Measurements from ENCODE around the gene ABCA13.

ABCA13 gene

DNA sequence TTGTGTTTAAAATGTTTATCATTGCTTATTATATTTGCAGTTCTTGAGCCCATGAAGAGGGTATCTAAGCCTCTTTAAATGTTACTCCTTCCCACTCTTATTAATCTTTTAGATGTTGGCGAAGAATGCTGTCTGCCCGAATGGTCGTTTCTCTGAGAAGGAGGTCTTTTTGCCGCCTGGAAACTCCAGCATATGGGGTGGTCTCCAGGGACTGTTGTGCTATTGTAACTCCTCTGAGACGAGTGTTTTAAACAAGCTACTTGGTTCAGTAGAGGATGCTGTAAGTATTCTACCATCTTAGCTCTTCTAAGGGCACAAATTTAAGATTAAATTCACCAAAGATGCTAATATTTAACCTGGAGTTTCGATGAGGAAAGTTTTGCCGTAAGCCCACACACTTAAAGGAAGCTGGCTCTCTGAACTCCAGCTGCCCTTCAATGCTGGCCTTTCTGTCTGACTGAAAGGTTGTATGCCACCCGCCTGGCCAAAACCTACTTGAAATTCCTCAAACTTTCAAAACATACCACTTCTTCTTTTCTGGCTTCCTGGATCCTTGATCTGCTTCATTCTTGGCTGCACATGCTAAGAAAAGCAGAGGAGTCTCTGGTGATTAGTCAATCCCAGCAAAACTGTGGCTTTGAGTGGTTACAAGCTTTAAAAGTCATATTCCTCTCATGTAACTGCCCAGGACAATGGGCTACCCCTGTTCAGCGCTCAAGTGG, 74.7 kb downstream of the ABCA13 start:
- peak; percentile 28 for DNase-seq (ENCODE audit: low read depth)

DNA sequence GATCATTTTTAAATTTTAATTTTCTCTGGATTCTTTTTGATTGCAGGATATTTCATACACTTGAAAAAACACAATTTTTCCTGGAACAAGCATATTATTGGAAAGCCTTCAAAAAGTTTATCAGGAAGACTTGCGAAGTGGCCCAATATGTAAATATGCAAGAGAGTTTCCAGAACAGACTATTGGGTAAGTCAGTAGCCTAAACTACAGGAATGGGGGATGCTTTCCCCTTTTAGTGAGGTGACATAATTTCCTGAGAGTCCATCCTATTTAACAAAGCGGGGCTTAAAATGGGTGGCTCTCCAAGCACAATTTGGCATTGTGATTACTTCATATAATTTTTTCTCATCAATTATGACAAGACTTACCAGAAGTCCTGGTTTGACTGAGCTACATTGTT, 77.9 kb downstream of the ABCA13 start:
- DNase-seq (ENCODE audit: low read depth) = no peak

DNA sequence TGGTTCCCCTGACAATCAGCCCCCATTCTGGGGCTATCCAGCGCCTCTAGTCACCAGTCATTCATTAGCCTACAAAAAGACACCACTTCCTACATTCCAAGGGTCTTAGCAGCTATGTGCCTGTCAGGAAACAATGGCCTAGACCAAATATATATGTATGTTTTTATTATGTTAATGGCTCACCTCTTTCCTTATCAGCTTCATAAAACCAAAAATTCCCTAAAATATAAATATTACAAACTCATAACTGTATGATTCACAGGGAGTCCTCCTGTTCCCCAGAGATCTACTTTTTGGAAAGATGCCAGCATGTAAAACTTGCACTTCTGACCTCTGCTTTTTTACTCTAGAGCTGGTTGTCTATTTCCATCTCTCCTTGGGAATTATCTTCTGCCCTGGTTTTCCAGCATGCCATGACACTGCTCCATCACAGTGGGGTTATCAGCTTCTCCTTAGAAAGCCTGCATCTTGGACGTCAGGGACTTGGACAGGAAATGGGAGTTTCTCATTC, 79.2 kb downstream of the ABCA13 start:
- peak; percentile 95 for DNase-seq (ENCODE audit: low read depth)

DNA sequence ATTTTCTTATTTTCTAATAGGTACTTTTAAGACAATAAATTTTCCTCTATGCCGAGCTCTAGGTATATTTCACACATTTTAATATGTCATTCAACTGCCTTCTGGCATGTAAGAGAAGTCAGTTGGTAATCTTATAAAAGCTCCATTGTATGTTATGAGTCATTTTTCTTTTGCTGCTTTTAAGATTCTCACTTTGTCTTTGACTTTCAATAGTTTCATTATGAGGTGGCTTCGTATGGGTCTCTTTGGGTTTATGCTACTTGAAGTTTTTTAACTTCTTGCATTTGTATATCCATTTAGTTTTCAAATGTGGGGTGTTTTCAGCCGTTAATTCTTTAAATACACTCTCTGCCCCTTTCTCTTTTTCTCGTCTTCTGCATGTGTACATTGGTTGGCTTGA, 80.5 kb downstream of the ABCA13 start:
- DNase-seq (ENCODE audit: low read depth) = peak; percentile 24

DNA sequence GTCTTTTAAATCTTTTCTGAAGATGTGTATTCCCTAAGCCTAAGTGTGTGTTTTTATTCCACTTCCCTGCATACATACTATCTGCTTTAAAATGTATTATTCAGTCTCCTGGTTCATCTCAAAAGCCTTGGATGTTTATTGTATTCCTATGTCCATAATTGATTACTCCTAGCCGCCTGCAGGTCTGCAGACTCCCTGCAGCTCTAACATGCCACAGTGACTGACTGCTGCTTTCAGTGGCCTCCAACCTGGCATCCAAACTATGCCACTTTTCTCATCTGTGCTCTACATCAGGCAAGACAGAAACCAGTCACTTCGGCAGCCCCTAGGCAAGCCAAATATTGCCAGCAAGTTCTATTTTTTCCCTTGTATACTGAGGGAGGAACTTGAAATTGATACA, 81.7 kb downstream of the ABCA13 start:
- no peak for DNase-seq (ENCODE audit: low read depth)

DNA sequence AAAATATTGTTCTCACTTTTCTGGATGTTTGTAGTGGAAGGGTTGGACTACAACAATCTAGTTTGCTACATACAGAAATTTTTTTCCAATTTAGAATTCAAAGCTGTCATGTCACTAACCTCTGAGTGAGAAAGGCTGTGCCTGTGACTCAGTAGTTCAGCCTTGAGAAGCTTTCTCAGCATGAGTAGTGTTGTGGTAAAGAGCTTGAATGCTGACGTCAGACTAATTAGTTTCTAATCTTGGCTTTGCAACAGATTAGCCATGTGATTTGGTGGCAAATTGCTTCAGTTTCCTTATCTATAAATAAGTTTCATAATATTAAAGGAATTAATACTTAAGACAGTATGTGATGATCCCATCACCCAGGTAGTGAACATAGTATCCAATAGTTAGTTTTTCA, 83.8 kb downstream of the ABCA13 start:
- peak; percentile 97 for DNase-seq (ENCODE audit: low read depth)

DNA sequence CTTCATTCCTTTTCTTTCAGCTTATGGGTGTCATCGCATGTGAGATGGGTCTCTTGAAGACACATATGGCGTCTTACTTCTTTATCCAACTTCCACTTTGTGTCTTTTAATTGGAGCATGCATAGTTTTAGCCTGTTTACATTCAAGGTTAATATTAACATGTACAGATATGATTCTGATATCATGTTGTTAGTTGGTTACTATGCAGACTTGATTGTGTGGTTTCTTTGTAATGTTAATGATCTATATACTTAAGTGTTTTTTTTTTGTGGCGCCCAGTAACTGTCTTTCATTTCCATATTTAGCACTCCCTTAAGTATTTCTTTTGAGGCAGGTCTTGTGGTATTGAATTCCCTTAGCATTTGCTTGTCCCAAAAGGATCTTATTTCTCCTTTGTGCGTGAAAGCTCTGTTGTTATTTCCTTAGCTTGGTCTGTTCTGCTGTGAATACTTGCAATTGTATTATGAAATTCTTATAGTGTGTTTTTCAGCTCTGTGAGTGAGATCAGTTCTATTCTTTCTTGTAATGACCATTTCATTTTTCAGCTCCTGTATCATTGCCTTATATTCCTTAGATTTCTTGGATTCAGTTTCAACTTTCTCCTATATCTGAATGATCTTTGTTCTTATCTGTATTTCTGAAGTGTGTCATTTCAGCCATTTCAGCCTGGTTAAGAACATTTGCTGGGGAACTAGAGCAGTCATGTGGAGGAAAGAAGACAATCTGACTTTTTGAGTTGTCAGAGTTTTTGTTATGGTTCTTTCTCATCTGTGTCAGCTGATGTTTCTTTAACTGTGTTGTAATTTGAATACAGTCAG, 88.4 kb downstream of the ABCA13 start:
- no peak for DNase-seq (ENCODE audit: low read depth)

DNA sequence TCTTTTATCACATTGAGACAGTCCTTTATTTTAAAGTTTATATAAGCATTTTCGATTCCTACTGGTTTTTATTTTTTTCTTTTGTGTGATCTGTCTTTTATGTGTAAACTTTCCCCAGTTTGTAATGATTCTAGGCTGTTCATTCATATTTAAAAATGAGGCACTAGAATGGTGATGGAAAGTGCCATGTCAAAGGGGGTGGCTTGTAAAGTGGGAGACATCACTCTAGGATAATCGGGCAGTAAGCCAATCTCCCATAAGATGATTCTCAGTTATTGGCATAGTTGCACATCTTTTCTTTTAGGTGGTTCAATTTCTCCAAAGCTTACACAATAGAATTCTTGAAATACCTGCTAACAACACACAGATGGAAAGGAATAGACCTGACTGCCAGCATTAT, 90.4 kb downstream of the ABCA13 start:
- DNase-seq (ENCODE audit: low read depth) = no peak

DNA sequence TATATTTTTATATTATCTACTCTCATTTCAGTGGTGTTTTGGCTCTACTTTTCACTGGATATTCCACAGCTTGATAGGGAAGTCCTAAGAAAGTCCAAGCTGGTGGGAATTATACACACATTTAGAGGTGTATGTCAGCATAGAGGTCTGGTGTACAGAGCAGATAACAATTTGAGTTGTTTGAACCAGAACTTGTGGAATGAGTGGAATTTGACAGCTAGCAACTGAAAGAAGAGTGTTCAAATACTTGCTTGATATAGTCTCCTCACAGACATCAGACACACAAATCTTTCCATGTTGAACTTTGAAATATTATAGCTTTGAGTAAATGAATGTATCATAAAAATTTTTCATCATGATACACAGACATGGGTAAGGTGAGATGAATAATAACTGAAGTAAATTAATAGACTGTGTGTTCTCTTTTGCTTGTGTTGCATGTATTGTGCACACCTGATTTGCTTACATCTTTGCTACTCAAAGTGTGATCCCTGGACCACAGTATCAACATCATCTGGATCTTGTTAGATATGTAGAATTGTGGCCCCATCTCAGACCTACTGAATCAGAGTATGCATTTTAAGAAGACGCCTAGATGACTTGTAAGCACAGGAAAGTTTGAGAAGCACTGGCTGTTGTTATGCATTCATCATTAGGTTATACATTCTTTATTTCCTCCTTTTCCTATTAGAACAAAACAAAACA, 91.5 kb downstream of the ABCA13 start:
- peak; percentile 34 for DNase-seq (ENCODE audit: low read depth)

DNA sequence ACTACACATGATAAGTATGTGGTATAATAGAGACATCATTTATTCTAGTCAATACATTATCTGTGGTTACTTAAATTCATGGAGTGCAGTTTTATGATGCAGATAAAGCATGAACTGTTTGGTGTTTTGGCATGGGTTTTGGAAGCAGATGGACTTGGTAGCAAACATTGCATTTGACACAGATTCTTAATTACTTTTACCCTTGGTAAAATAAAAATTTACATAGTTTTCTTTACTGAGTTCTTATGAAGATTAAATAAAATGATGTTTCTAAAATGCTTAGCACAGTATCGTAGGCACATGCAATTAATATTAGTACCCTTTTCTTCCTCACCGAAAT, 92.0 kb downstream of the ABCA13 start:
- no peak for DNase-seq (ENCODE audit: low read depth)

DNA sequence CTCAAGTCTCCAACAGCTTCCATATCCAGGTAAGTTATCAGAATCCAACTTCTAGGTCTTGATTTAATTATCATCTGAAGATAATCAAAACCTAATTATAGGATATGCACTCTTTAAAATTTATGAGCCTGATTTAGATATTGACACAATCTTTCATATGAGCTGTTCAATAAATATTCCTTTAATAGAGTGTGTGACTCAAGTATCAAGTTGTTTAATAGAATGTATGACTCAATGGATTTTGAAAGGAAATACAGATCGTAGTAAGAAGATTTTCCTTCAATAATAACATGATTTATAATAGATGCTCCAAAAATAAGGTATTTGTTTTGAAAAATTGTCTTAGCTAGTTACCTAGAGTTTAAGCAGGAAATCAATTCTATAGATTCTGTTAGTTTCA, 97.8 kb downstream of the ABCA13 start:
- no peak for DNase-seq (ENCODE audit: low read depth)

DNA sequence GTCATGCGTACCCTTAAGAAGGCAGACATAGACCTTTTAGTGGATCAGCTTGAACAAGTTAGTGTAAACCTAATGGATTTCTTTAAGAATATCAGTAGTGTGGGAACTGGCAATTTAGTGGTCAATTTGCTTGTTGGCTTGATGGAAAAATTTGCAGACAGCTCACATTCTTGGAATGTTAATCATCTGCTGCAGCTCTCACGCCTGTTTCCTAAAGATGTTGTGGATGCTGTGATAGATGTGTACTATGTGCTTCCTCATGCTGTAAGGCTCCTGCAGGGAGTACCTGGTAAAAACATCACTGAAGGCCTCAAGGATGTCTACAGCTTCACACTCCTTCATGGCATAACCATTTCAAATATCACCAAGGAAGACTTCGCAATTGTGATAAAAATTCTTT, 103.4 kb downstream of the ABCA13 start:
- DNase-seq (ENCODE audit: low read depth) = peak; percentile 61

DNA sequence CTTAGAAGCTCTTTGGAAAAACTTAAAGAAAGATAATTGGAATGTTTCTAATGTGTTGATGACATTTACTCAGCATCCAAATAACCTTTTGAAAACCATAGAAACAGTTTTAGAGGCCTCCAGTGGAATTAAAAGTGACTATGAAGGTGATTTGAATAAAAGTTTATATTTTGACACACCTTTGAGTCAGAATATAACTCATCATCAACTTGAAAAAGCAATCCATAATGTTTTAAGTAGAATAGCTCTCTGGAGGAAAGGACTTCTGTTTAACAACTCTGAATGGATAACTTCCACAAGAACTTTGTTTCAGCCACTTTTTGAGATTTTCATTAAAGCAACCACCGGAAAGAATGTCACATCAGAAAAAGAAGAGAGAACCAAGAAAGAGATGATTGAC, 108.2 kb downstream of the ABCA13 start:
- no peak for DNase-seq (ENCODE audit: low read depth)

DNA sequence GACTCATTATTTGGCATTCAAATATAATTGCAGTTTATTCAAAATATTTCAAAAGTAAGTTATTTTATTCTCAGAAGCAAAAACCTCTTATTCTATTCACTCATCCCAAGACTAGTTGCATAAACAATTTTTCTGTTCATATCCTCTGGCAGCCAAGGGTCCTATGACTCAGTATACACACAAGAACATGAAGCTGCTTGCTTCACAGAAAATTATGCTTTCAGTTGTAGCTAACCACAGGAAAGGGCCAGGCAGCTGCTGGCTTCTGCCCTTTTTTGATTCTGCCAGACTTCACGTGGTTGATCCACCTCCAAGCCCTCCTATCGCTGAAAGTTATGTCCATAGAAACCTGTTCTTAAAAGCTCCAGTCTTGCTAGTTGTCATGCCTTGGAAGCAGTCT, 108.8 kb downstream of the ABCA13 start:
- DNase-seq (ENCODE audit: low read depth) = peak; percentile 87

DNA sequence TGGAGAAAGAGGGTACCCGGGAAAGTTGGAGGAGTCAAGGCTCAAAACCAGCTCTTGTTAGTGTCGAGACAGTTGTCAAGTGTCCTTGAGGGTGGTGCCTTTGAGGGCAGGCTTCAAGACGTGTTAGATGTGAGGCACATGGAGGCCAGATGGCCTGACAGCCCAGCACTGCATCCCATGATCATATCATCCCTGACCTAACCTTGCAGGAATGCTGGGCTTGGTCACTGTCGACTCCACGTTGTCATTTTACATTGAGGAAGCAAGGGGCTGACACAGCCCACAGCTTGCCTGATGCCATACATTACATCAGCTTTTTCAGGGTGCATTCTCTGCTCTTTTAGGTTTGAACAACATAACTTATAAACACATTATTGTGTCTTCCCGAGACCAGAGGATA, 114.1 kb downstream of the ABCA13 start:
- peak; percentile 17 for DNase-seq (ENCODE audit: low read depth)

DNA sequence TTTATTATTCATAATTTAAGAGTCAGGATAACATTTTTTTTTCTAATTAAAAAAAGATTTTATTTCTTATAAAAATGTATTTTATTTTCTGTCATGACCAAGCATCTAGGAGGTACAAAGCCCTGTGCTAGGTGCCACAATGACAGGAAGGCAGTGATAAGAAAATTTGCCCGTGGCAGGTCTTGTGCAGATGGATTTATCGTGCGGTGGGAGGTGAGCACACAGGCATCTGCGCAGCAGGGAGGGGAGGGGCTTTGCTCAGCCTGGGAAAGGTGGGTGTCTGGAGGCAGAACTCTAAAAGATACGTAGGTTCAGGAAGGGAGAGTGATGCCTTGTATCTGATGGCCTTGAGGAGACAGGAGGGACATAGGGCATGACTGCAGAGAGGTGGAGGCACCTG, 115.6 kb downstream of the ABCA13 start:
- no peak for DNase-seq (ENCODE audit: low read depth)

DNA sequence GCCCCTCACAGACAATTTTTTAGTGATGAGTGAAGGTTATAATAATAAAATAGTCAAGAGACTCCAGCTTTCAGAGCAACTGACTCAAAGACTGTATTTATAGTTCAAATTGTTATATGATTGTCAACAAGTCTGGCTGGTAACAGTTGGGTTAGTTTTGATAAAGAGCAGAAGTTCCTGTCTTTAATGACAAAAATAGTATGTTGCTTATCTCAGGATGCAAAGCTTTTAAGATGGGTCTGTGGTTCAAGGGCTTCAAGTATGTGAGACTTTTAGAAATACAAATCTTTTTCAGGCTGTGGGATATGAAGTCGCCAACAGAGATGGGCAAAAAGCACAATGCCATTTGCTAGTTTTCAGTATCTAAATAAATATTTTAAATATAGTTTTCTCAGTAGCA, 118.4 kb downstream of the ABCA13 start:
- no peak for DNase-seq (ENCODE audit: low read depth)

DNA sequence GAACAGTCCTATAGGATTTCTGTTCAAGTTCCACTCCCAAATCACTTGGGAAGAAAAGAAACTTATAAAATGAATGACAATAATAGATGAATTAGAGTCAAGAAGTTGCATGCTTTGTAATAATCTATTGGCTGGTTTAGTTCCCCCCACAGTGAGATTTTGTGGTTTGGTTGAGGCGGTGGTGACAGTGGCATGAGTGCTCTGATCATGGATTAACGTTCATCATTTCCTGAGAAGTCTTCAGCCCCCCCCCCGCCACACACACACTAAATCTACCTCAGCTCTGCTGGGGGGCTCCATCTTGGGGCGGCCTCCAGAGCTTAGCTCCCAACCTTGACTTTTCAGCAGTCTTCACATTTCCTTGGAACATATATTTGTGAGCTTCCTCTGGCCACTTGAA, 121.7 kb downstream of the ABCA13 start:
- DNase-seq (ENCODE audit: low read depth) = no peak

DNA sequence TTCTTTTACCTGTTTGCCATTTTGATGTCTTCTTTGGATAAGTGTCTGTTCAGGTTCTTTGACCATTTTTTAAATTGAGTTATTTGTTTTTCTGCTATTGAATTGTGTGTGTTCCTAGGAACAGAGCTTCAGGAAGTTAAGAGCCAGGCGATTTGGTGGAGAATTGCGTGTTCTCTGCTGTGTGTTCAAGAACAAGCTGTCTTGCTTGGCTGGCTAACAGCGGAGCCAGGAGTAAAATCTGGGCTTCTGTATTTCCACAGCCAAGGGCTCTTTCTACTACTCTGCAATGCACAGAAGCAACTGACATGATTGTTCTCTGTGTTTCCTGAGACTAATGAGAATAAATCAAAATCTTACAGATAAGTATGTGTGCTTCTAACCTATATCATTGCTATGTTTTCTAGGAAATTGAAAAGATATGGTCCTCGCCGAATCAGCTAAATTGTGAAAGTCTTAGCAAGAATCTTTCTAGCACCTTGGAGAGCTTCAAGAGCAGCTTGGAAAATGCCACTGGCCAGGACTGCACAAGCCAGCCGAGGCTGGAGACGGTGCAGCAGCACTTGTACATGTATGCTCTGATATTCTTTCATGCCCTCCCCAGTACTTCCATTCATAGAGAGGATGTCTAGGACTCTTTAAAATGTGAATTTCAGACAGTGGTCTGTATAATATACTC, 124.2 kb downstream of the ABCA13 start:
- DNase-seq (ENCODE audit: low read depth) = peak; percentile 21

DNA sequence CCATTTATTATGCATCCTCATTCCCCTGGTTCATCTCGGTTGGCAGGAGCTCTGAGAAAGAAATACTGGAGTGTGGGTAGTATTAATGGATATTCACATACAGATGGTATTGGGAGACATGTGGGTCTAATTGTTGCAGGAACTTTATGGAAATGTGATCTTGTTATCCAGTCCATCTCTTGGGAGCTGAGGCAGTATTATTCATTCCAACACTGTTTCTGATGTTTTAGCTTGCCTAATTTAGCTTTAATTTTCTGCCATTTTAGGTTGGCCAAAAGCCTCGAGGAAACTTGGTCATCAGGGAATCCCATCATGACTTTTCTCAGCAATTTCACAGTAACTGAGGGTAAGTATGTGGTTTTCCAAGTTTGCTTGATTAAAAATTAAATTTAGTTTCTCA, 125.7 kb downstream of the ABCA13 start:
- DNase-seq (ENCODE audit: low read depth) = no peak

DNA sequence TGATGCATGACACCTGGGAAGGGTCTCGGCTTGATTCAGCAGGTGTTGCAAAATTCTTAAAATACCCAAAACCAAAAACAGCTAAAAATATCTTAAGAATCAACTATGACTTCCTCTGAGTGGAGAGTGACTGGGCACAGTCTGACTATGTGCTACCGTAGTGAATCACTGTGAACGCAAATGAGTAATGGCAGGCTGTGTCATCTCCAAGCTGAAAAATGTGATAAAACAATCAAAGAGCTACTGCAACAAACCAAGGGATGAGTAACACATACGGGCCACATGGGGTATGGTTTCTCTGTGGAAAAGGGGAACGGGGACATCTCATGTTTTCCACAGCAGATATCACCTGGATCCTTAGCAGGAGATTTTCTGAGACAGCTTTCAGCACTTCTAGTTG, 127.5 kb downstream of the ABCA13 start:
- DNase-seq (ENCODE audit: low read depth) = peak; percentile 74

DNA sequence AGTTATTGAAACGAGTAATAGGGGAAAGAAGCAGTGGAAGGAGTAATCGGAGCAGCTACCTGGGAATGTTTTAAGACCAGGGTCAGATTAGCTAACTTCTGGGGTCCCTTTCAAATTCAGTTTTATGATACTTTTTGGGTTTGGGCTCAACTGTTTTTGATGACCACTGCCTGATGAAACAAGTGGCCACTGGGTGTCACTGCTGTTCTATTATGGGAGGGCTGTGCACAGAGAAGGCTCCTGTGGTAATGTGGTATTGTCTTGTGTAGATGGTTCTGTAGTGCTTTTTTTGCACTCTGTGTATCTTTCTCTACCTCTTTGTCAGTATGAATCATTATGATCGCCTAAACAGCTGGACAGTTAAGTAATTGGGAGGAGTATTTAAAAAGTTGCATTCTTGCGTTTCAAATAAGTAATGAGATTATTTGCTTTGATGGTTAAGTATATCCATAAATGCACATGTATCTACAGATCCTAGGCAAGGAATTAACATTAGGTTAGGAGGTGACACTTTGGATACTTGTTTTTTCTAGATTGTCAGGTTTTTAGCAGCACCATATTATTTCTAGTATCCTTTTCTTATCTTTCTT, 128.4 kb downstream of the ABCA13 start:
- DNase-seq (ENCODE audit: low read depth) = peak; percentile 79
